Dermis blood vessel endothelial cell (primary cell): ENCODE results near the gene ROPN1L. TPM values are rescaled to one million over a fixed set of nuclear protein-coding genes. Genes with fewer than 3 reads are reported as not detected.

ENCODE experiments used
- DNase-seq: peaks from one replicate; pipeline ENCODE4 v3.0.0; 2010
- total RNA-seq: library from RNA; depleted of rRNA; stranded (reverse); fragments of >200 nt; gene quantifications from 2 replicates; pipeline ENCODE4 v1.2.3, GENCODE V29; 2014

The ROPN1L gene
- total RNA-seq, 1 donor from 2014 or later, result 0.68 TPM

- no peak for DNase-seq
Measured at GRCh38 chr5:10431415-10431814, 10.3 kb upstream of the ROPN1L start.

- no peak for DNase-seq
Measured at GRCh38 chr5:10432059-10433008, 9.3 kb upstream of the ROPN1L start.

- DNase-seq, result no peak
Measured at GRCh38 chr5:10434392-10434791, 7.3 kb upstream of the ROPN1L start.

- no peak for DNase-seq
Measured at GRCh38 chr5:10438301-10438700, 3.4 kb upstream of the ROPN1L start.

- DNase-seq, result no peak
Measured at GRCh38 chr5:10439692-10440091, 2.0 kb upstream of the ROPN1L start.

GRCh38 chr5:10440367-10440990 is 1.2 kb upstream of the ROPN1L start:
- DNase-seq, result no peak

- peak; percentile 56 for DNase-seq
Measured at GRCh38 chr5:10441992-10442435, 335 bp downstream of the ROPN1L start.

GRCh38 chr5:10442576-10442975 is 897 bp downstream of the ROPN1L start:
- DNase-seq, result no peak

GRCh38 chr5:10445352-10445751 is 3.7 kb downstream of the ROPN1L start:
- no peak for DNase-seq

- DNase-seq, result no peak
Measured at GRCh38 chr5:10446490-10446889, 4.8 kb downstream of the ROPN1L start.

GRCh38 chr5:10447041-10447440 is 5.4 kb downstream of the ROPN1L start:
- no peak for DNase-seq

GRCh38 chr5:10448754-10449360 is 7.2 kb downstream of the ROPN1L start:
- no peak for DNase-seq

GRCh38 chr5:10451137-10451824 is 9.6 kb downstream of the ROPN1L start:
- DNase-seq, result no peak

- peak; percentile 93 for DNase-seq
Measured at GRCh38 chr5:10452768-10453331, 11.2 kb downstream of the ROPN1L start.

- no peak for DNase-seq
Measured at GRCh38 chr5:10453545-10453944, 11.9 kb downstream of the ROPN1L start.

GRCh38 chr5:10454591-10455276 is 13.1 kb downstream of the ROPN1L start:
- peak; percentile 14 for DNase-seq

- DNase-seq, result no peak
Measured at GRCh38 chr5:10455277-10455670, 13.6 kb downstream of the ROPN1L start.

GRCh38 chr5:10456583-10457420 is 15.1 kb downstream of the ROPN1L start:
- DNase-seq, result peak; percentile 35

GRCh38 chr5:10457682-10458574 is 16.2 kb downstream of the ROPN1L start:
- peak; percentile 42 for DNase-seq
